ENCODE data around the gene YIPF3.
"Not testable (repeated sequence)": the region's sequence is repeated elsewhere in the genome, so short reads cannot be mapped to it uniquely, and the experiment has no call there.

The YIPF3 gene

GRCh38 chr6:43504756-43505593, 11.8 kb downstream of the YIPF3 start:
- intact Hi-C loops (cut with micrococcal nuclease), result loop anchor here (5.0 kb wide), 1 partner anchor 138 kb away; the partner anchor contains the start of gene ZNF318
- Mint-ChIP-seq H3K36me3 (ENCODE audit: low read depth) (peaks cover 68% of the 10 kb centered on the region), H3K9me3 (no peaks in the 10 kb centered on the region), H3K27ac (no peak overlapping the region), H3K4me3 (no peak overlapping the region), H3K4me1 (ENCODE audit: low read depth) (peaks cover 23% of the 10 kb centered on the region), H3K27me3 (peaks cover 29% of the 10 kb centered on the region)

- H3K36me3 Mint-ChIP-seq (ENCODE audit: low read depth), result peaks cover 83% of the 10 kb centered on the region
- no peaks in the 10 kb centered on the region for H3K9me3 Mint-ChIP-seq
- H3K27ac Mint-ChIP-seq, result no peak overlapping the region
- peaks cover 12% of the 10 kb centered on the region for H3K4me1 Mint-ChIP-seq (ENCODE audit: low read depth)
- H3K4me3 Mint-ChIP-seq, result no peak overlapping the region
- intact Hi-C loops (cut with micrococcal nuclease), result no loop called here
- peaks cover 17% of the 10 kb centered on the region for H3K27me3 Mint-ChIP-seq
These were observed 13.3 kb downstream of the YIPF3 start for GRCh38 chr6:43503443-43503842.

GRCh38 chr6:43502666-43503065, 14.1 kb downstream of the YIPF3 start:
- Mint-ChIP-seq H3K4me3 (no peak overlapping the region), H3K9me3 (no peaks in the 10 kb centered on the region), H3K4me1 (ENCODE audit: low read depth) (peaks cover 8% of the 10 kb centered on the region), H3K27ac (no peak overlapping the region), H3K36me3 (ENCODE audit: low read depth) (peaks cover 91% of the 10 kb centered on the region), H3K27me3 (peaks cover 9% of the 10 kb centered on the region)
- intact Hi-C loops (cut with micrococcal nuclease), result no loop called here

GRCh38 chr6:43500921-43501320, 15.8 kb downstream of the YIPF3 start:
- H3K4me1 Mint-ChIP-seq (ENCODE audit: low read depth), result no peaks in the 10 kb centered on the region
- H3K27ac Mint-ChIP-seq, result no peak overlapping the region
- intact Hi-C loops (cut with micrococcal nuclease), result no loop called here
- H3K9me3 Mint-ChIP-seq, result no peaks in the 10 kb centered on the region
- H3K4me3 Mint-ChIP-seq, result no peak overlapping the region
- peaks cover 93% of the 10 kb centered on the region for H3K36me3 Mint-ChIP-seq (ENCODE audit: low read depth)
- H3K27me3 Mint-ChIP-seq, result no peaks in the 10 kb centered on the region

GRCh38 chr6:43499028-43499815, 17.5 kb downstream of the YIPF3 start:
- H3K4me3 Mint-ChIP-seq, result no peak overlapping the region
- peaks cover 86% of the 10 kb centered on the region for H3K36me3 Mint-ChIP-seq (ENCODE audit: low read depth)
- no peaks in the 10 kb centered on the region for H3K9me3 Mint-ChIP-seq
- intact Hi-C loops (cut with micrococcal nuclease), result loop anchor here (10.0 kb wide), 1 partner anchor 144 kb away; no protein-coding TSS in a partner anchor
- no peak overlapping the region for H3K27ac Mint-ChIP-seq
- H3K27me3 Mint-ChIP-seq, result no peaks in the 10 kb centered on the region
- H3K4me1 Mint-ChIP-seq (ENCODE audit: low read depth), result peaks cover 13% of the 10 kb centered on the region

GRCh38 chr6:43498291-43498690, 18.4 kb downstream of the YIPF3 start:
- H3K4me3 Mint-ChIP-seq, H3K27ac Mint-ChIP-seq, H3K27me3 Mint-ChIP-seq, H3K9me3 Mint-ChIP-seq: not testable (repeated sequence)
- H3K36me3 Mint-ChIP-seq (ENCODE audit: low read depth), result peaks cover 82% of the 10 kb centered on the region
- intact Hi-C loops (cut with micrococcal nuclease), result loop anchor here (10.0 kb wide), 1 partner anchor 143 kb away; no protein-coding TSS in a partner anchor
- H3K4me1 Mint-ChIP-seq (ENCODE audit: low read depth), result peaks cover 23% of the 10 kb centered on the region

- H3K4me1 Mint-ChIP-seq (ENCODE audit: low read depth), result peaks cover 26% of the 10 kb centered on the region
- peaks cover 76% of the 10 kb centered on the region for H3K36me3 Mint-ChIP-seq (ENCODE audit: low read depth)
- no peaks in the 10 kb centered on the region for H3K9me3 Mint-ChIP-seq
- H3K27ac Mint-ChIP-seq, result no peak overlapping the region
- intact Hi-C loops (cut with micrococcal nuclease), result loop anchor here (10.0 kb wide), 1 partner anchor 143 kb away; no protein-coding TSS in a partner anchor
- H3K4me3 Mint-ChIP-seq, result no peak overlapping the region
- no peaks in the 10 kb centered on the region for H3K27me3 Mint-ChIP-seq
These were observed 19.0 kb downstream of the YIPF3 start for GRCh38 chr6:43497689-43498088.

GRCh38 chr6:43497129-43497396, 19.7 kb downstream of the YIPF3 start:
- Mint-ChIP-seq H3K27me3 (no peaks in the 10 kb centered on the region), H3K4me3 (no peak overlapping the region), H3K4me1 (ENCODE audit: low read depth) (peaks cover 26% of the 10 kb centered on the region), H3K36me3 (ENCODE audit: low read depth) (peaks cover 76% of the 10 kb centered on the region), H3K9me3 (no peaks in the 10 kb centered on the region), H3K27ac (no peak overlapping the region)
- intact Hi-C loops (cut with micrococcal nuclease), result loop anchor here (10.0 kb wide), 1 partner anchor 142 kb away; no protein-coding TSS in a partner anchor

- Mint-ChIP-seq H3K27ac (peak overlapping the region; percentile 5), H3K4me3 (no peak overlapping the region), H3K27me3 (no peaks in the 10 kb centered on the region), H3K4me1 (ENCODE audit: low read depth) (peaks cover 26% of the 10 kb centered on the region), H3K36me3 (ENCODE audit: low read depth) (peaks cover 71% of the 10 kb centered on the region), H3K9me3 (no peaks in the 10 kb centered on the region)
- intact Hi-C loops (cut with micrococcal nuclease), result loop anchor here (10.0 kb wide), 1 partner anchor 142 kb away; no protein-coding TSS in a partner anchor
These were observed 20.2 kb downstream of the YIPF3 start for GRCh38 chr6:43496370-43497128.

GRCh38 chr6:43495409-43495941, 21.3 kb downstream of the YIPF3 start:
- Mint-ChIP-seq H3K27ac (peak overlapping the region; percentile 38), H3K4me3 (no peak overlapping the region), H3K27me3 (no peaks in the 10 kb centered on the region), H3K36me3 (ENCODE audit: low read depth) (peaks cover 60% of the 10 kb centered on the region), H3K4me1 (ENCODE audit: low read depth) (peaks cover 26% of the 10 kb centered on the region), H3K9me3 (no peaks in the 10 kb centered on the region)
- intact Hi-C loops (cut with micrococcal nuclease), result loop anchor here (10.0 kb wide), 1 partner anchor 141 kb away; no protein-coding TSS in a partner anchor

GRCh38 chr6:43494766-43495165, 22.0 kb downstream of the YIPF3 start:
- intact Hi-C loops (cut with micrococcal nuclease), result loop anchor here (10.0 kb wide), 1 partner anchor 140 kb away; no protein-coding TSS in a partner anchor
- Mint-ChIP-seq H3K36me3 (ENCODE audit: low read depth) (peaks cover 53% of the 10 kb centered on the region), H3K4me1 (ENCODE audit: low read depth) (peaks cover 31% of the 10 kb centered on the region), H3K27ac (peak overlapping the region; percentile 38), H3K27me3 (no peaks in the 10 kb centered on the region), H3K9me3 (no peaks in the 10 kb centered on the region), H3K4me3 (no peak overlapping the region)

- no peaks in the 10 kb centered on the region for H3K27me3 Mint-ChIP-seq
- peaks cover 31% of the 10 kb centered on the region for H3K4me1 Mint-ChIP-seq (ENCODE audit: low read depth)
- peaks cover 48% of the 10 kb centered on the region for H3K36me3 Mint-ChIP-seq (ENCODE audit: low read depth)
- H3K27ac Mint-ChIP-seq, result no peak overlapping the region
- no peak overlapping the region for H3K4me3 Mint-ChIP-seq
- intact Hi-C loops (cut with micrococcal nuclease), result loop anchor here (10.0 kb wide), 1 partner anchor 140 kb away; no protein-coding TSS in a partner anchor
- H3K9me3 Mint-ChIP-seq, result no peaks in the 10 kb centered on the region
These were observed 22.4 kb downstream of the YIPF3 start for GRCh38 chr6:43494321-43494720.

- Mint-ChIP-seq H3K27ac (no peak overlapping the region), H3K4me3 (no peak overlapping the region), H3K4me1 (ENCODE audit: low read depth) (peaks cover 32% of the 10 kb centered on the region), H3K36me3 (ENCODE audit: low read depth) (peaks cover 44% of the 10 kb centered on the region), H3K9me3 (no peaks in the 10 kb centered on the region), H3K27me3 (no peaks in the 10 kb centered on the region)
- intact Hi-C loops (cut with micrococcal nuclease), result loop anchor here (10.0 kb wide), 1 partner anchor 139 kb away; no protein-coding TSS in a partner anchor
These were observed 22.9 kb downstream of the YIPF3 start for GRCh38 chr6:43493833-43494232.

Measured in dendritic cell treated with granulocyte-macrophage colony-stimulating factor and Interleukin-4, amounts not matched to agents 40 ng/mL and 50 ng/mL, for 4 days (primary cell).